Neural cell (in vitro differentiated cells): ENCODE data around the gene ADAMTS18. TPM values are rescaled to one million over a fixed set of nuclear protein-coding genes. Genes with fewer than 3 reads are reported as not detected.
A peak's percentile ranks its signal among the peaks of the same experiment; 100 is the strongest.

Experiments used
- H2AFZ ChIP-seq: fragments of 200-600, 300-800 bp; sonication (generic), shearing (Covaris generic); 2 replicates; pipeline ENCODE4 v1.6.0; 2014; ENCODE audit warnings: low read depth, mild to moderate bottlenecking, antibody characterized with exemption, low read length, moderate library complexity
- H3F3A ChIP-seq: fragments of 200-600 bp; shearing (Covaris generic); 2 replicates; pipeline ENCODE4 v1.6.1; 2016; ENCODE audit warnings: mild to moderate bottlenecking, moderate library complexity, mixed read lengths, antibody characterized with exemption, low read length; ENCODE audit not compliant: insufficient read depth, poor library complexity, severe bottlenecking
- H3K27ac ChIP-seq: fragments of 200-600, 300-800 bp; sonication (generic), shearing (Covaris generic); 2 replicates; pipeline ENCODE4 v1.5.1; 2014; ENCODE audit warnings: mild to moderate bottlenecking, low read length, moderate library complexity
- H3K27me3 ChIP-seq: fragments of 300-800, 200-600 bp; sonication (generic), shearing (Covaris generic); 2 replicates; pipeline ENCODE4 v1.6.0; 2014; ENCODE audit warnings: mild to moderate bottlenecking, low read depth, low read length, moderate library complexity; ENCODE audit not compliant: insufficient read depth
- H3K36me3 ChIP-seq: fragments of 300-800, 200-600 bp; sonication (generic), shearing (Covaris generic); 2 replicates; pipeline ENCODE4 v1.5.1; 2014; ENCODE audit warnings: mild to moderate bottlenecking, antibody characterized with exemption, low read length, moderate library complexity; ENCODE audit not compliant: insufficient read depth
- H3K4me2 ChIP-seq: fragments of 300-800, 200-600 bp; sonication (generic), shearing (Covaris generic); 2 replicates; pipeline ENCODE4 v1.6.0; 2014; ENCODE audit warnings: mild to moderate bottlenecking, low read length
- H3K4me3 ChIP-seq: fragments of 300-800, 200-600 bp; sonication (generic), shearing (Covaris generic); 2 replicates; pipeline ENCODE4 v1.5.1; 2014; ENCODE audit warnings: mild to moderate bottlenecking, low read length, moderate library complexity
- H3K79me2 ChIP-seq: fragments of 200-600 bp; shearing (Covaris generic); replicated peaks from 2 replicates; pipeline ENCODE4 v1.6.0; 2014; ENCODE audit warnings: mild to moderate bottlenecking, low read length, moderate library complexity; ENCODE audit not compliant: insufficient read depth
- H3K9ac ChIP-seq: fragments of 300-800, 200-600 bp; sonication (generic), shearing (Covaris generic); 2 replicates; pipeline ENCODE4 v1.6.1; 2016; ENCODE audit warnings: mild to moderate bottlenecking, low read length, mixed read lengths
- H3K9me2 ChIP-seq: fragments of 200-600 bp; shearing (Covaris generic); 2 replicates; pipeline ENCODE4 v1.6.1; 2016; ENCODE audit warnings: mild to moderate bottlenecking, low read length, mixed read lengths; ENCODE audit not compliant: insufficient read depth
- H3K9me3 ChIP-seq: fragments of 200-600, 300-800 bp; sonication (generic), shearing (Covaris generic); 2 replicates; pipeline ENCODE4 v1.6.1; 2016; ENCODE audit warnings: mild to moderate bottlenecking, mixed run types, low read length, moderate library complexity, mixed read lengths
- H4K20me1 ChIP-seq: fragments of 200-600 bp; shearing (Covaris generic); 2 replicates; pipeline ENCODE4 v1.6.1; 2016; ENCODE audit warnings: mild to moderate bottlenecking, mixed run types; ENCODE audit not compliant: insufficient read depth
- EP300 ChIP-seq: fragments of 450-650 bp; conservative IDR thresholded peaks from 2 replicates; pipeline ENCODE4 v1.6.1; 2014; ENCODE audit warnings: antibody characterized with exemption, mild to moderate bottlenecking, moderate library complexity; ENCODE audit not compliant: poor library complexity, severe bottlenecking
- EZH2 ChIP-seq: fragments of 200-600, 300-800 bp; shearing (Covaris generic), sonication (generic); IDR thresholded peaks from 2 replicates; pipeline ENCODE4 v1.6.1; 2014; ENCODE audit warnings: antibody characterized with exemption, low read length, borderline replicate concordance, mild to moderate bottlenecking; ENCODE audit not compliant: insufficient read depth, poor library complexity, severe bottlenecking
- MXI1 ChIP-seq: fragments of 450-650 bp; conservative IDR thresholded peaks from 2 replicates; pipeline ENCODE4 v1.6.1; 2014; ENCODE audit warnings: antibody characterized with exemption, mild to moderate bottlenecking; ENCODE audit not compliant: poor library complexity, severe bottlenecking
- POLR2AphosphoS5 ChIP-seq: IDR thresholded peaks from 2 replicates; pipeline ENCODE4 v1.6.1; 2012
- RAD21 ChIP-seq: fragments of 450-650 bp; conservative IDR thresholded peaks from 2 replicates; pipeline ENCODE4 v1.6.1; 2014; ENCODE audit warnings: antibody characterized with exemption, mild to moderate bottlenecking, moderate library complexity
- SMC3 ChIP-seq: fragments of 450-650 bp; conservative IDR thresholded peaks from 2 replicates; pipeline ENCODE4 v1.6.1; 2014; ENCODE audit warnings: antibody characterized with exemption, mild to moderate bottlenecking, moderate library complexity; ENCODE audit not compliant: poor library complexity
- TAF1 ChIP-seq: IDR thresholded peaks from 2 replicates; pipeline ENCODE4 v1.6.1; 2012; ENCODE audit warnings: low read depth
- polyA minus RNA-seq: library from RNA; depleted of rRNA, polyadenylated mRNA; stranded (reverse); fragments of >200 nt; gene quantifications from 2 replicates; pipeline ENCODE4 v1.2.3, GENCODE V29; 2014
- polyA plus RNA-seq: library from polyadenylated mRNA; depleted of rRNA; stranded (reverse); fragments of >200 nt; gene quantifications from 2 replicates; pipeline ENCODE4 v1.2.3, GENCODE V29; 2014
- TF ChIP-seq, protein P1 (sequence below): IDR thresholded peaks from 2 replicates; pipeline ENCODE4 v1.6.1; 2012; ENCODE audit warnings: borderline replicate concordance
- TF ChIP-seq, protein P2 (sequence below): fragments of 450-650 bp; IDR thresholded peaks from 2 replicates; pipeline ENCODE4 v1.5.1; 2014; ENCODE audit warnings: antibody characterized with exemption, mild to moderate bottlenecking, moderate library complexity; ENCODE audit not compliant: poor library complexity, severe bottlenecking

ADAMTS18 gene, protein sequence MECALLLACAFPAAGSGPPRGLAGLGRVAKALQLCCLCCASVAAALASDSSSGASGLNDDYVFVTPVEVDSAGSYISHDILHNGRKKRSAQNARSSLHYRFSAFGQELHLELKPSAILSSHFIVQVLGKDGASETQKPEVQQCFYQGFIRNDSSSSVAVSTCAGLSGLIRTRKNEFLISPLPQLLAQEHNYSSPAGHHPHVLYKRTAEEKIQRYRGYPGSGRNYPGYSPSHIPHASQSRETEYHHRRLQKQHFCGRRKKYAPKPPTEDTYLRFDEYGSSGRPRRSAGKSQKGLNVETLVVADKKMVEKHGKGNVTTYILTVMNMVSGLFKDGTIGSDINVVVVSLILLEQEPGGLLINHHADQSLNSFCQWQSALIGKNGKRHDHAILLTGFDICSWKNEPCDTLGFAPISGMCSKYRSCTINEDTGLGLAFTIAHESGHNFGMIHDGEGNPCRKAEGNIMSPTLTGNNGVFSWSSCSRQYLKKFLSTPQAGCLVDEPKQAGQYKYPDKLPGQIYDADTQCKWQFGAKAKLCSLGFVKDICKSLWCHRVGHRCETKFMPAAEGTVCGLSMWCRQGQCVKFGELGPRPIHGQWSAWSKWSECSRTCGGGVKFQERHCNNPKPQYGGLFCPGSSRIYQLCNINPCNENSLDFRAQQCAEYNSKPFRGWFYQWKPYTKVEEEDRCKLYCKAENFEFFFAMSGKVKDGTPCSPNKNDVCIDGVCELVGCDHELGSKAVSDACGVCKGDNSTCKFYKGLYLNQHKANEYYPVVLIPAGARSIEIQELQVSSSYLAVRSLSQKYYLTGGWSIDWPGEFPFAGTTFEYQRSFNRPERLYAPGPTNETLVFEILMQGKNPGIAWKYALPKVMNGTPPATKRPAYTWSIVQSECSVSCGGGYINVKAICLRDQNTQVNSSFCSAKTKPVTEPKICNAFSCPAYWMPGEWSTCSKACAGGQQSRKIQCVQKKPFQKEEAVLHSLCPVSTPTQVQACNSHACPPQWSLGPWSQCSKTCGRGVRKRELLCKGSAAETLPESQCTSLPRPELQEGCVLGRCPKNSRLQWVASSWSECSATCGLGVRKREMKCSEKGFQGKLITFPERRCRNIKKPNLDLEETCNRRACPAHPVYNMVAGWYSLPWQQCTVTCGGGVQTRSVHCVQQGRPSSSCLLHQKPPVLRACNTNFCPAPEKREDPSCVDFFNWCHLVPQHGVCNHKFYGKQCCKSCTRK (N-terminal part only)
- polyA plus RNA-seq (0.68 and 1.3 TPM in 2 replicates), polyA minus RNA-seq (1.5 and 1.9 TPM in 2 replicates)

DNA sequence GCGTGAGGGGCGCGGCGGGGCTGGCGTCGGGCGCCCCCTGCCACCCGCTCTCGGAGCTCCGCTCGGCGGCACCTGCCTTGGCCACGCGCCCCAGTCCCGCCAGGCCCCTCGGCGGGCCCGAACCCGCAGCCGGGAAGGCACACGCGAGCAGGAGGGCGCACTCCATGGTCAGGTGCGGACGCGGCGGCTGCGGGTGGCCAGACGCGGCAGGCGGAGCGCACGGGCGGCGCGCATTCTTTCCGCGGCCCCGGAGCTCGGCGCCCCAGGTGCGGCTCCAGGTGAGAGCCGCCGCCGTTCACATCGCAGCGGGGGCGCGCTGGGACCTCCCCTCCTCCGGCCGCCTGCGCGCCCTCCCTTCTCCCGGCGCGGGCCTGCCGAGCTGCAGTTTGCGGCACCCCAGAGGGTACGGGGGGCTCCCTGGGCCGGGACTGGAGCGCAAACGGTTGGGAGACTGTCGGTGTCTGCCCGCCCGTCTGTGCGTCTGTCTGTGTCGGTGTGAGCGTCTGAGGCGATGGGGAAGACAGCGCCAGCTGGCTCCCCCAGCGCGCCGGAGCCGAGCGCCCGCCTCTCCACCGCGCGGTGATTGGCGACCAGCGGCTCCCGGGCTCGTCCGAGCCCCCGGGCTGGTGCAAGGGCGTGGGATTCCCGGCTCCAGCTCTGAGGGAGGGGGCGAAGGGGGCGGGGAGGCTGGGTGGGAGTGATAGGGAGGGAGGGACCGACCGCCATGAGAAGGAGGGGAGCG is at the start of gene ADAMTS18:
TSS of gene ADAMTS18 (minus strand) at position 505 of the 742 bp plus-strand sequence. CDS start at position 166, 339 bp downstream.
- Histone ChIP-seq H3F3A (no peaks in the 10 kb centered on the region), H3K27ac (no peak within 1 kb of the TSS), H3K9ac (peak within 1 kb of the TSS; percentile 52), H3K36me3 (no peaks in the 10 kb centered on the region), H3K4me2 (peak within 1 kb of the TSS; percentile 60), H3K4me3 (peak within 1 kb of the TSS; percentile 75), H2AFZ (no peak within 1 kb of the TSS), H3K79me2 (no peaks in the 10 kb centered on the region), H4K20me1 (no peaks in the 10 kb centered on the region), H3K9me3 (no peaks in the 10 kb centered on the region), H3K9me2 (no peaks in the 10 kb centered on the region), H3K27me3 (peaks cover 63% of the 10 kb centered on the region)
- TF ChIP-seq TAF1 (peak; percentile 37), EP300 (peak; percentile 35), MXI1 (peak; percentile 56), POLR2AphosphoS5 (no peak), SMC3 (peak; percentile 68), EZH2 (no peak), RAD21 (peak; percentile 64)
- TF ChIP-seq, protein P1, sequence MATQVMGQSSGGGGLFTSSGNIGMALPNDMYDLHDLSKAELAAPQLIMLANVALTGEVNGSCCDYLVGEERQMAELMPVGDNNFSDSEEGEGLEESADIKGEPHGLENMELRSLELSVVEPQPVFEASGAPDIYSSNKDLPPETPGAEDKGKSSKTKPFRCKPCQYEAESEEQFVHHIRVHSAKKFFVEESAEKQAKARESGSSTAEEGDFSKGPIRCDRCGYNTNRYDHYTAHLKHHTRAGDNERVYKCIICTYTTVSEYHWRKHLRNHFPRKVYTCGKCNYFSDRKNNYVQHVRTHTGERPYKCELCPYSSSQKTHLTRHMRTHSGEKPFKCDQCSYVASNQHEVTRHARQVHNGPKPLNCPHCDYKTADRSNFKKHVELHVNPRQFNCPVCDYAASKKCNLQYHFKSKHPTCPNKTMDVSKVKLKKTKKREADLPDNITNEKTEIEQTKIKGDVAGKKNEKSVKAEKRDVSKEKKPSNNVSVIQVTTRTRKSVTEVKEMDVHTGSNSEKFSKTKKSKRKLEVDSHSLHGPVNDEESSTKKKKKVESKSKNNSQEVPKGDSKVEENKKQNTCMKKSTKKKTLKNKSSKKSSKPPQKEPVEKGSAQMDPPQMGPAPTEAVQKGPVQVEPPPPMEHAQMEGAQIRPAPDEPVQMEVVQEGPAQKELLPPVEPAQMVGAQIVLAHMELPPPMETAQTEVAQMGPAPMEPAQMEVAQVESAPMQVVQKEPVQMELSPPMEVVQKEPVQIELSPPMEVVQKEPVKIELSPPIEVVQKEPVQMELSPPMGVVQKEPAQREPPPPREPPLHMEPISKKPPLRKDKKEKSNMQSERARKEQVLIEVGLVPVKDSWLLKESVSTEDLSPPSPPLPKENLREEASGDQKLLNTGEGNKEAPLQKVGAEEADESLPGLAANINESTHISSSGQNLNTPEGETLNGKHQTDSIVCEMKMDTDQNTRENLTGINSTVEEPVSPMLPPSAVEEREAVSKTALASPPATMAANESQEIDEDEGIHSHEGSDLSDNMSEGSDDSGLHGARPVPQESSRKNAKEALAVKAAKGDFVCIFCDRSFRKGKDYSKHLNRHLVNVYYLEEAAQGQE = no peak
- TF ChIP-seq, protein P2, sequence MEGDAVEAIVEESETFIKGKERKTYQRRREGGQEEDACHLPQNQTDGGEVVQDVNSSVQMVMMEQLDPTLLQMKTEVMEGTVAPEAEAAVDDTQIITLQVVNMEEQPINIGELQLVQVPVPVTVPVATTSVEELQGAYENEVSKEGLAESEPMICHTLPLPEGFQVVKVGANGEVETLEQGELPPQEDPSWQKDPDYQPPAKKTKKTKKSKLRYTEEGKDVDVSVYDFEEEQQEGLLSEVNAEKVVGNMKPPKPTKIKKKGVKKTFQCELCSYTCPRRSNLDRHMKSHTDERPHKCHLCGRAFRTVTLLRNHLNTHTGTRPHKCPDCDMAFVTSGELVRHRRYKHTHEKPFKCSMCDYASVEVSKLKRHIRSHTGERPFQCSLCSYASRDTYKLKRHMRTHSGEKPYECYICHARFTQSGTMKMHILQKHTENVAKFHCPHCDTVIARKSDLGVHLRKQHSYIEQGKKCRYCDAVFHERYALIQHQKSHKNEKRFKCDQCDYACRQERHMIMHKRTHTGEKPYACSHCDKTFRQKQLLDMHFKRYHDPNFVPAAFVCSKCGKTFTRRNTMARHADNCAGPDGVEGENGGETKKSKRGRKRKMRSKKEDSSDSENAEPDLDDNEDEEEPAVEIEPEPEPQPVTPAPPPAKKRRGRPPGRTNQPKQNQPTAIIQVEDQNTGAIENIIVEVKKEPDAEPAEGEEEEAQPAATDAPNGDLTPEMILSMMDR = peak; percentile 69
